ENCODE results near the gene BMI1. TPM values are rescaled to one million over a fixed set of nuclear protein-coding genes. Genes with fewer than 3 reads are reported as not detected.

Gene BMI1
- total RNA-seq, 4 donors from 2014 or later, result 9.6 to 44.4 (median 21.4) TPM

- no peaks in the 10 kb centered on the region for H3K36me3 ChIP-seq
- TF ChIP-seq CTCF (IDR thresholded peaks at IDR 0.05), result no peak
- TF ChIP-seq POLR2A (IDR thresholded peaks at IDR 0.05), result no peak
- peaks cover 0 to 4% (median 0%) of the 10 kb centered on the region in 3 donors for H3K9me3 ChIP-seq
- no peak for DNase-seq
- 9 to 10% methylated on average over 13 to 18 of the region's 40 CpGs for WGBS, 2 donors
- intact Hi-C loops (cut with DNase I), result no loop called here
- peaks cover 9 to 39% (median 17%) of the 10 kb centered on the region in 3 donors for H3K4me1 ChIP-seq
- peaks cover 39 to 98% (median 76%) of the 10 kb centered on the region in 4 donors for H3K27me3 ChIP-seq
- peak overlapping the region; percentile 66 to 97 (median 89) for H3K4me3 ChIP-seq
- H3K27ac ChIP-seq, result peak overlapping the region; percentile 86 to 95 (median 90)
Observed at GRCh38 chr10:22341190-22341925, 20.5 kb downstream of the BMI1 start.

GRCh38 chr10:22341926-22342196, 21.0 kb downstream of the BMI1 start:
- H3K27me3 ChIP-seq, result peaks cover 34 to 98% (median 71%) of the 10 kb centered on the region in 4 donors
- TF ChIP-seq POLR2A (IDR thresholded peaks at IDR 0.05), result no peak
- no peak for TF ChIP-seq CTCF (IDR thresholded peaks at IDR 0.05)
- no peak for DNase-seq
- peaks cover 4 to 34% (median 12%) of the 10 kb centered on the region in 3 donors for H3K4me1 ChIP-seq
- H3K9me3 ChIP-seq, result peaks cover 0 to 4% (median 0%) of the 10 kb centered on the region in 3 donors
- no peaks in the 10 kb centered on the region for H3K36me3 ChIP-seq
- 48 to 49% methylated on average over 3 of the region's 3 CpGs for WGBS, 2 donors
- intact Hi-C loops (cut with DNase I), result no loop called here
- H3K4me3 ChIP-seq, result no peak overlapping the region
- no peak overlapping the region for H3K27ac ChIP-seq

GRCh38 chr10:22342421-22342820, 21.5 kb downstream of the BMI1 start:
- Histone ChIP-seq H3K4me3 (no peak overlapping the region), H3K27me3 (peaks cover 28 to 98% (median 65%) of the 10 kb centered on the region in 4 donors), H3K36me3 (no peaks in the 10 kb centered on the region), H3K4me1 (peaks cover 4 to 29% (median 12%) of the 10 kb centered on the region in 3 donors), H3K27ac (no peak overlapping the region), H3K9me3 (peaks cover 0 to 4% (median 0%) of the 10 kb centered on the region in 3 donors)
- 32 to 42% methylated on average over 3 of the region's 3 CpGs for WGBS, 2 donors
- no peak for DNase-seq
- no peak for TF ChIP-seq POLR2A (IDR thresholded peaks at IDR 0.05)
- TF ChIP-seq CTCF (IDR thresholded peaks at IDR 0.05), result no peak
- intact Hi-C loops (cut with DNase I), result no loop called here

- Histone ChIP-seq H3K9me3 (peaks cover 0 to 4% (median 0%) of the 10 kb centered on the region in 3 donors), H3K27me3 (peaks cover 21 to 98% (median 52%) of the 10 kb centered on the region in 4 donors), H3K4me3 (no peak overlapping the region), H3K27ac (no peak overlapping the region), H3K36me3 (no peaks in the 10 kb centered on the region), H3K4me1 (peaks cover 4 to 29% (median 12%) of the 10 kb centered on the region in 3 donors)
- 25 to 32% methylated on average over 3 of the region's 3 CpGs for WGBS, 2 donors
- intact Hi-C loops (cut with DNase I), result no loop called here
- TF ChIP-seq CTCF (IDR thresholded peaks at IDR 0.05) (no peak), POLR2A (IDR thresholded peaks at IDR 0.05) (no peak)
- DNase-seq, result no peak
Observed at GRCh38 chr10:22343731-22344130, 22.8 kb downstream of the BMI1 start.

- H3K4me3 ChIP-seq, result no peak overlapping the region
- no peaks in the 10 kb centered on the region for H3K36me3 ChIP-seq
- no peak for DNase-seq
- peaks cover 4 to 29% (median 12%) of the 10 kb centered on the region in 3 donors for H3K4me1 ChIP-seq
- intact Hi-C loops (cut with DNase I), result no loop called here
- H3K9me3 ChIP-seq, result peaks cover 0 to 4% (median 0%) of the 10 kb centered on the region in 3 donors
- no peak for TF ChIP-seq POLR2A (IDR thresholded peaks at IDR 0.05)
- 36 to 44% methylated on average over 1 of the region's 1 CpG for WGBS, 2 donors
- no peak overlapping the region for H3K27ac ChIP-seq
- H3K27me3 ChIP-seq, result peaks cover 16 to 97% (median 48%) of the 10 kb centered on the region in 4 donors
Observed at GRCh38 chr10:22344249-22344648, 23.4 kb downstream of the BMI1 start.

Measured in esophagus squamous epithelium (tissue), 5 donors.